GM12892 (cell line): ENCODE results near the gene VWA7.

Experiments
- POLR2A ChIP-seq: IDR thresholded peaks from 2 replicates; pipeline ENCODE4 v1.6.1; 2011; ENCODE audit warnings: low read depth, low read length, control low read depth
- POLR2AphosphoS5 ChIP-seq: IDR thresholded peaks from 2 replicates; pipeline ENCODE4 v1.6.1; 2011; ENCODE audit warnings: low read depth, low read length, control low read depth

DNA sequence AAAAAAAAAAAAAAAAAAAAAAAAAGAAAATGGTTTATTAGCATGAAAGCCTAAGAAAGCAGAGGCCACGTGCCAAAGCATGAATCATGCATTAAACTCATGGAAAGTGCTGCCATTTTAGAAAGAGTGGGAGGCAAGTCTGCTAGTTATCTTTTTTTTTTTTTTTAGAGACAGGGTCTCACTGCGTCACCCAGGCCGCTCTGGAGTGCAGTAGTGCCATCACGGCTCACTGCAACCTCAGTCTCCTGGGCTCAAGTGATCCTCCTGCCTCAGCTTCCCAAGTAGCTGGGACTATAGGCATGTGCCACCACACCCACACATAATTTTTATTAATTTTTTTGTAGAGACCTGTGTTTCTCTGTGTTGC lies 5.2 kb downstream of the VWA7 start:
- TF ChIP-seq POLR2A (no peak), POLR2AphosphoS5 (no peak)
